ENCODE measurements around the gene RBAK. TPM values are rescaled to one million over a fixed set of nuclear protein-coding genes. Genes with fewer than 3 reads are reported as not detected.
"Not testable (repeated sequence)": the region's sequence is repeated elsewhere in the genome, so short reads cannot be mapped to it uniquely, and the experiment has no call there.

Gene RBAK
- total RNA-seq, 2 experiments from 2014 or later = 11.0 to 12.4 TPM

GRCh38 chr7:5043661-5044060 lies 2.0 kb upstream of the RBAK start:
- ATAC-seq (ENCODE audit: poor library complexity) (no peak), DNase-seq (no peak)
- H3K27ac Mint-ChIP-seq = no peak overlapping the region
- no peaks in the 10 kb centered on the region for H3K27me3 ChIP-seq (ENCODE audit: control insufficient read depth in 1 of 2, insufficient read depth in 2 of 2, low read length in 2 of 2)
- intact Hi-C loops (cut with DNase I, micrococcal nuclease) = loop anchor here in 1 of 2 experiments (10.0 kb wide), 2 partner anchors 69 to 1661 kb away; partner anchors contain the start of gene ZNF12
- peaks cover 23% of the 10 kb centered on the region for H3K36me3 Mint-ChIP-seq (ENCODE audit: low read depth)
- POLR2A ChIA-PET = no interaction called here
- CTCF ChIA-PET = no interaction called here
- peaks cover 28% of the 10 kb centered on the region for H3K4me1 Mint-ChIP-seq (ENCODE audit: low read depth)
- no peak for TF ChIP-seq CTCF (IDR thresholded peaks at IDR 0.05)
- no peaks in the 10 kb centered on the region for H3K9me3 ChIP-seq (ENCODE audit: control insufficient read depth in 1 of 2, insufficient read depth in 1 of 2, low read length in 2 of 2)
- H3K4me3 Mint-ChIP-seq = peak overlapping the region; percentile 63
- peaks cover 26% of the 10 kb centered on the region for H3K4me1 ChIP-seq (ENCODE audit: insufficient read depth, low read length)
- no peak overlapping the region for H3K4me3 ChIP-seq (ENCODE audit: low read length)
- peaks cover 4% of the 10 kb centered on the region for H3K36me3 ChIP-seq (ENCODE audit: insufficient read depth, low read length)
- no peak overlapping the region for H3K27ac ChIP-seq (ENCODE audit: low read depth in 1 of 2, low read length in 2 of 2)
- no peaks in the 10 kb centered on the region for H3K27me3 Mint-ChIP-seq
- no peaks in the 10 kb centered on the region for H3K9me3 Mint-ChIP-seq

GRCh38 chr7:5046397-5046732 lies 705 bp downstream of the RBAK start:
- Histone ChIP-seq H3K4me3 (ENCODE audit: low read length) (peak overlapping the region; percentile 80), H3K4me1 (ENCODE audit: insufficient read depth, low read length) (peaks cover 20% of the 10 kb centered on the region), H3K36me3 (ENCODE audit: insufficient read depth, low read length) (peaks cover 19% of the 10 kb centered on the region), H3K27ac (ENCODE audit: low read depth in 1 of 2, low read length in 2 of 2) (peak overlapping the region in 1 of 2 donors; percentile 68)
- ATAC-seq (ENCODE audit: poor library complexity); H3K9me3 Mint-ChIP-seq; H3K27me3 ChIP-seq (ENCODE audit: control insufficient read depth in 1 of 2, insufficient read depth in 2 of 2, low read length in 2 of 2); H3K27me3 Mint-ChIP-seq; H3K9me3 ChIP-seq (ENCODE audit: control insufficient read depth in 1 of 2, insufficient read depth in 1 of 2, low read length in 2 of 2): not testable (repeated sequence)
- DNase-seq = peak in 2 of 14 experiments; percentile 6 to 25
- intact Hi-C loops (cut with DNase I, micrococcal nuclease) = loop anchor here in 1 of 2 experiments (5.0 to 10.0 kb wide), 3 partner anchors 72 to 1658 kb away; partner anchors contain the start of genes FOXK1 and ZNF12
- ChIA-PET POLR2A (interaction anchor here (0.8 kb wide), 1 partner anchor 68 kb away, joined by 3 read pairs; no protein-coding TSS in a partner anchor), CTCF (interaction anchor here (1.5 kb wide), 1 partner anchor 72 kb away, joined by 3 read pairs; no protein-coding TSS in a partner anchor)
- peak overlapping the region; percentile 82 for H3K27ac Mint-ChIP-seq
- peaks cover 50% of the 10 kb centered on the region for H3K36me3 Mint-ChIP-seq (ENCODE audit: low read depth)
- H3K4me3 Mint-ChIP-seq = peak overlapping the region; percentile 95
- peaks cover 40% of the 10 kb centered on the region for H3K4me1 Mint-ChIP-seq (ENCODE audit: low read depth)

- Histone ChIP-seq H3K4me1 (ENCODE audit: insufficient read depth, low read length) (peaks cover 19% of the 10 kb centered on the region), H3K36me3 (ENCODE audit: insufficient read depth, low read length) (peaks cover 25% of the 10 kb centered on the region)
- H3K36me3 Mint-ChIP-seq (ENCODE audit: low read depth) = peaks cover 58% of the 10 kb centered on the region
- H3K27me3 Mint-ChIP-seq; ATAC-seq (ENCODE audit: poor library complexity); POLR2A ChIA-PET; H3K4me3 ChIP-seq (ENCODE audit: low read length); H3K27ac ChIP-seq (ENCODE audit: low read depth in 1 of 2, low read length in 2 of 2); H3K27me3 ChIP-seq (ENCODE audit: control insufficient read depth in 1 of 2, insufficient read depth in 2 of 2, low read length in 2 of 2); H3K9me3 ChIP-seq (ENCODE audit: control insufficient read depth in 1 of 2, insufficient read depth in 1 of 2, low read length in 2 of 2); DNase-seq; H3K9me3 Mint-ChIP-seq: not testable (repeated sequence)
- CTCF ChIA-PET = interaction anchor here (0.7 to 1.5 kb wide), 2 partner anchors 73 to 197 kb away, joined by 3 to 4 read pairs; no protein-coding TSS in a partner anchor
- H3K4me1 Mint-ChIP-seq (ENCODE audit: low read depth) = peaks cover 45% of the 10 kb centered on the region
- peak overlapping the region; percentile 95 for H3K4me3 Mint-ChIP-seq
- intact Hi-C loops (cut with DNase I, micrococcal nuclease) = loop anchor here in 1 of 2 experiments (5.0 to 10.0 kb wide), 3 partner anchors 72 to 1658 kb away; partner anchors contain the start of genes FOXK1 and ZNF12
- H3K27ac Mint-ChIP-seq = peak overlapping the region; percentile 82
These were observed 1.5 kb downstream of the RBAK start for GRCh38 chr7:5047127-5047526.

GRCh38 chr7:5050676-5051075 lies 5.0 kb downstream of the RBAK start:
- DNase-seq = no peak
- H3K4me3 Mint-ChIP-seq = no peak overlapping the region
- no peak for ATAC-seq (ENCODE audit: poor library complexity)
- H3K36me3 ChIP-seq (ENCODE audit: insufficient read depth, low read length) = peaks cover 51% of the 10 kb centered on the region
- TF ChIP-seq CTCF (IDR thresholded peaks at IDR 0.05) = no peak
- H3K4me1 ChIP-seq (ENCODE audit: insufficient read depth, low read length) = peaks cover 12% of the 10 kb centered on the region
- peaks cover 89% of the 10 kb centered on the region for H3K36me3 Mint-ChIP-seq (ENCODE audit: low read depth)
- ChIA-PET CTCF (no interaction called here), POLR2A (interaction anchor here (1.5 kb wide), 1 partner anchor 13 kb away, joined by 3 read pairs; no protein-coding TSS in a partner anchor)
- H3K9me3 ChIP-seq (ENCODE audit: control insufficient read depth in 1 of 2, insufficient read depth in 1 of 2, low read length in 2 of 2) = peaks cover 15 to 17% of the 10 kb centered on the region in 2 experiments
- H3K27me3 Mint-ChIP-seq = no peaks in the 10 kb centered on the region
- peaks cover 17% of the 10 kb centered on the region for H3K9me3 Mint-ChIP-seq
- no peak overlapping the region for H3K27ac ChIP-seq (ENCODE audit: low read depth in 1 of 2, low read length in 2 of 2)
- intact Hi-C loops (cut with DNase I, micrococcal nuclease) = no loop called here
- no peak overlapping the region for H3K27ac Mint-ChIP-seq
- no peaks in the 10 kb centered on the region for H3K27me3 ChIP-seq (ENCODE audit: control insufficient read depth in 1 of 2, insufficient read depth in 2 of 2, low read length in 2 of 2)
- no peak overlapping the region for H3K4me3 ChIP-seq (ENCODE audit: low read length)
- peaks cover 55% of the 10 kb centered on the region for H3K4me1 Mint-ChIP-seq (ENCODE audit: low read depth)

GRCh38 chr7:5051731-5052130 lies 6.1 kb downstream of the RBAK start:
- H3K27me3 ChIP-seq (ENCODE audit: control insufficient read depth in 1 of 2, insufficient read depth in 2 of 2, low read length in 2 of 2); ATAC-seq (ENCODE audit: poor library complexity); CTCF ChIA-PET; H3K27ac Mint-ChIP-seq; H3K4me3 Mint-ChIP-seq; DNase-seq; H3K4me1 ChIP-seq (ENCODE audit: insufficient read depth, low read length); POLR2A ChIA-PET; H3K27me3 Mint-ChIP-seq; H3K4me3 ChIP-seq (ENCODE audit: low read length); intact Hi-C loops (cut with DNase I, micrococcal nuclease); H3K27ac ChIP-seq (ENCODE audit: low read depth in 1 of 2, low read length in 2 of 2): not testable (repeated sequence)
- Histone ChIP-seq H3K9me3 (ENCODE audit: control insufficient read depth in 1 of 2, insufficient read depth in 1 of 2, low read length in 2 of 2) (peaks cover 15 to 17% of the 10 kb centered on the region in 2 experiments), H3K36me3 (ENCODE audit: insufficient read depth, low read length) (peaks cover 59% of the 10 kb centered on the region)
- peaks cover 18% of the 10 kb centered on the region for H3K9me3 Mint-ChIP-seq
- H3K36me3 Mint-ChIP-seq (ENCODE audit: low read depth) = peaks cover 91% of the 10 kb centered on the region
- H3K4me1 Mint-ChIP-seq (ENCODE audit: low read depth) = peaks cover 49% of the 10 kb centered on the region
